Liver (tissue), 9 donors: ENCODE measurements around the gene C1orf210. TPM values are rescaled to one million over a fixed set of nuclear protein-coding genes. Genes with fewer than 3 reads are reported as not detected.

Experiments
- DNase-seq: peaks from one replicate; pipeline ENCODE4 v3.0.0-alpha.2; 2017; ENCODE audit warnings: low spot score
- H3K27ac ChIP-seq, 2 donors: one replicate each; pipeline ENCODE4 v1.7.0; 2013; ENCODE audit warnings: inconsistent platforms in 2 of 2, low read length in 2 of 2, control low read depth in 1 of 2, low read depth in 1 of 2, mild to moderate bottlenecking in 1 of 2
- H3K27me3 ChIP-seq, 4 donors: one replicate each; pipeline versions ENCODE4 v1.6.1 to v1.7.0; 2013; ENCODE audit warnings: low read length in 3 of 4, inconsistent platforms in 1 of 4, mild to moderate bottlenecking in 1 of 4, moderate library complexity in 1 of 4; ENCODE audit not compliant: control insufficient read depth in 4 of 4, insufficient read depth in 4 of 4
- H3K36me3 ChIP-seq, 4 donors: one replicate each; pipeline versions ENCODE4 v1.6.1 to v1.7.0; 2013; ENCODE audit warnings: low read length in 3 of 4, mild to moderate bottlenecking in 3 of 4, low read depth in 1 of 4, moderate library complexity in 1 of 4; ENCODE audit not compliant: control insufficient read depth in 4 of 4, insufficient read depth in 3 of 4
- H3K4me1 ChIP-seq, 4 donors: one replicate each; pipeline versions ENCODE4 v1.6.1 to v1.7.0; 2013; ENCODE audit warnings: low read length in 3 of 4, mild to moderate bottlenecking in 3 of 4, moderate library complexity in 1 of 4; ENCODE audit not compliant: control insufficient read depth in 4 of 4, insufficient read depth in 4 of 4
- H3K4me3 ChIP-seq, 3 donors: one replicate each; pipeline versions ENCODE4 v1.6.1 to v1.7.0; 2013; ENCODE audit warnings: low read length in 3 of 3, control low read depth in 1 of 3, low read depth in 1 of 3, mild to moderate bottlenecking in 1 of 3
- H3K9ac ChIP-seq, 2 donors: one replicate each; pipeline ENCODE4 v1.7.0; 2013; ENCODE audit warnings: low read length in 2 of 2, mild to moderate bottlenecking in 2 of 2, moderate library complexity in 2 of 2, control low read depth in 1 of 2, low read depth in 1 of 2
- H3K9me3 ChIP-seq, 4 donors: one replicate each; pipeline versions ENCODE4 v1.6.1 to v1.7.0; 2013; ENCODE audit warnings: low read length in 3 of 4; ENCODE audit not compliant: control insufficient read depth in 4 of 4
- ATF3 ChIP-seq: IDR thresholded peaks from 2 replicates; pipeline ENCODE4 v1.6.1; 2016; ENCODE audit warnings: antibody characterized with exemption
- EGR1 ChIP-seq, 2 donors: IDR thresholded peaks; 2 replicates each; pipeline ENCODE4 v1.6.1; 2016 to 2018; ENCODE audit warnings: antibody characterized with exemption in 2 of 2, low read depth in 2 of 2
- FOXA1 ChIP-seq: IDR thresholded peaks from 2 replicates; pipeline ENCODE4 v1.6.1; 2016; ENCODE audit warnings: antibody characterized with exemption
- FOXA2 ChIP-seq: IDR thresholded peaks from 2 replicates; pipeline ENCODE4 v1.6.1; 2016; ENCODE audit warnings: antibody characterized with exemption
- HNF4A ChIP-seq, 2 donors: conservative IDR thresholded peaks; 2 replicates each; pipeline ENCODE4 v1.6.1; 2016; ENCODE audit warnings: antibody characterized with exemption in 2 of 2, mild to moderate bottlenecking in 2 of 2
- JUND ChIP-seq, 2 donors: IDR thresholded peaks; 2 replicates each; pipeline ENCODE4 v1.6.1; 2016; ENCODE audit warnings: antibody characterized with exemption in 2 of 2
- NR2F2 ChIP-seq: IDR thresholded peaks from 2 replicates; pipeline ENCODE4 v1.6.1; 2016; ENCODE audit warnings: antibody characterized with exemption
- RAD21 ChIP-seq, 2 donors: IDR thresholded peaks; 2 replicates each; pipeline ENCODE4 v1.6.1; 2016; ENCODE audit warnings: antibody characterized with exemption in 2 of 2, mild to moderate bottlenecking in 2 of 2
- REST ChIP-seq: IDR thresholded peaks from 2 replicates; pipeline ENCODE4 v1.6.1; 2016; ENCODE audit warnings: antibody characterized with exemption, mild to moderate bottlenecking
- RXRA ChIP-seq, 2 donors: IDR thresholded peaks; 2 replicates each; pipeline ENCODE4 v1.6.1; 2017 to 2018; ENCODE audit warnings: antibody characterized with exemption in 2 of 2, mild to moderate bottlenecking in 1 of 2
- SP1 ChIP-seq: IDR thresholded peaks from 2 replicates; pipeline ENCODE4 v1.6.1; 2018; ENCODE audit warnings: antibody characterized with exemption, mild to moderate bottlenecking
- TAF1 ChIP-seq: conservative IDR thresholded peaks from 2 replicates; pipeline ENCODE4 v1.6.1; 2016; ENCODE audit warnings: antibody characterized with exemption, mild to moderate bottlenecking
- YY1 ChIP-seq: IDR thresholded peaks from 2 replicates; pipeline ENCODE4 v1.6.1; 2016; ENCODE audit warnings: antibody characterized with exemption, mild to moderate bottlenecking
- polyA plus RNA-seq, 2 donors: library from polyadenylated mRNA; stranded (reverse) in 1 of 2; unstranded in 1 of 2; fragments of 200-250 nt in 1 of 2; fragments of >200 nt in 1 of 2; fragmentation: Nextera tagmentation in 1 of 2; extraction: Ambion mirVana in 1 of 2; gene quantifications; one replicate each; pipeline versions ENCODE4 v1.2.1 to v1.2.3, GENCODE V29; 2013 to 2015
- total RNA-seq, 2 donors: library from RNA; depleted of rRNA; stranded (reverse); fragments of >200 nt; gene quantifications; one replicate each; pipeline ENCODE4 v1.2.3, GENCODE V29; 2014
- TF ChIP-seq, protein P1 (sequence below): fragments of 150-350 bp; IDR thresholded peaks from 2 replicates; pipeline ENCODE4 v1.5.1; 2017; ENCODE audit warnings: improper control_type of control experiment, low read depth, low read length; ENCODE audit not compliant: missing input control
- TF ChIP-seq, protein P2 (sequence below): IDR thresholded peaks from 2 replicates; pipeline ENCODE4 v1.6.1; 2016; ENCODE audit warnings: antibody characterized with exemption
- TF ChIP-seq, protein P3 (sequence below): IDR thresholded peaks from 2 replicates; pipeline ENCODE4 v1.6.1; 2016; ENCODE audit warnings: antibody characterized with exemption
- donor health status: healthy.
- donor health status: healthy.
- donor health status: healthy.
- donor health status: healthy.
- donor health status: healthy.

C1orf210 gene
- total and polyA plus RNA-seq, 4 donors: 0.75 to 5.0 (median 1.2) TPM

- TF ChIP-seq, protein P1, sequence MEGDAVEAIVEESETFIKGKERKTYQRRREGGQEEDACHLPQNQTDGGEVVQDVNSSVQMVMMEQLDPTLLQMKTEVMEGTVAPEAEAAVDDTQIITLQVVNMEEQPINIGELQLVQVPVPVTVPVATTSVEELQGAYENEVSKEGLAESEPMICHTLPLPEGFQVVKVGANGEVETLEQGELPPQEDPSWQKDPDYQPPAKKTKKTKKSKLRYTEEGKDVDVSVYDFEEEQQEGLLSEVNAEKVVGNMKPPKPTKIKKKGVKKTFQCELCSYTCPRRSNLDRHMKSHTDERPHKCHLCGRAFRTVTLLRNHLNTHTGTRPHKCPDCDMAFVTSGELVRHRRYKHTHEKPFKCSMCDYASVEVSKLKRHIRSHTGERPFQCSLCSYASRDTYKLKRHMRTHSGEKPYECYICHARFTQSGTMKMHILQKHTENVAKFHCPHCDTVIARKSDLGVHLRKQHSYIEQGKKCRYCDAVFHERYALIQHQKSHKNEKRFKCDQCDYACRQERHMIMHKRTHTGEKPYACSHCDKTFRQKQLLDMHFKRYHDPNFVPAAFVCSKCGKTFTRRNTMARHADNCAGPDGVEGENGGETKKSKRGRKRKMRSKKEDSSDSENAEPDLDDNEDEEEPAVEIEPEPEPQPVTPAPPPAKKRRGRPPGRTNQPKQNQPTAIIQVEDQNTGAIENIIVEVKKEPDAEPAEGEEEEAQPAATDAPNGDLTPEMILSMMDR: no peak
- no peak for TF ChIP-seq ATF3
- TF ChIP-seq, protein P2, sequence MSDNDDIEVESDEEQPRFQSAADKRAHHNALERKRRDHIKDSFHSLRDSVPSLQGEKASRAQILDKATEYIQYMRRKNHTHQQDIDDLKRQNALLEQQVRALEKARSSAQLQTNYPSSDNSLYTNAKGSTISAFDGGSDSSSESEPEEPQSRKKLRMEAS: no peak
Observed at GRCh38 chr1:43327549-43328292, 42.3 kb upstream of the C1orf210 start (continued).

DNA sequence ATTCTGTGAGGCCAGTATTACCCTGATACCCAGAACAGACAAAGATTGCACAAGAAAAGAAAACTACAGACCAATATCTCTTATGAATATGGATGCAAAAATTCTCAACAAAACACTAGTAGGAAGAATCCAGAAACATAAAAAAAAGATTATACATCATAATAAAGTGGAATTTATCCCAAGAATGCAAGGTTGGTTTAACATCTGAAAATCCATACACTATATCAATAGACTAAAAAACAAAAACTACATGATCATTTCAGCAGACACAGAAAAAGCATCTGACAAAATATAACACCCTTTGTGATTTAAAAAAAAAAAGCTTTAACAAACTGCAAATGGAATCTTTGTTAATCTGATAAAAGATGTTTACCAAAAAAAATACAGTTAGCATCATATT lies 40.0 kb upstream of the C1orf210 start:
- TF ChIP-seq, protein P1: no peak
- TF ChIP-seq FOXA1: no peak
- no peak for TF ChIP-seq ATF3
- TF ChIP-seq HNF4A (conservative IDR thresholded peaks at IDR 0.05): no peak
- no peak for TF ChIP-seq EGR1 (IDR thresholded peaks at IDR 0.05; ENCODE audit: low read depth in 2 of 2)
- TF ChIP-seq, protein P3, sequence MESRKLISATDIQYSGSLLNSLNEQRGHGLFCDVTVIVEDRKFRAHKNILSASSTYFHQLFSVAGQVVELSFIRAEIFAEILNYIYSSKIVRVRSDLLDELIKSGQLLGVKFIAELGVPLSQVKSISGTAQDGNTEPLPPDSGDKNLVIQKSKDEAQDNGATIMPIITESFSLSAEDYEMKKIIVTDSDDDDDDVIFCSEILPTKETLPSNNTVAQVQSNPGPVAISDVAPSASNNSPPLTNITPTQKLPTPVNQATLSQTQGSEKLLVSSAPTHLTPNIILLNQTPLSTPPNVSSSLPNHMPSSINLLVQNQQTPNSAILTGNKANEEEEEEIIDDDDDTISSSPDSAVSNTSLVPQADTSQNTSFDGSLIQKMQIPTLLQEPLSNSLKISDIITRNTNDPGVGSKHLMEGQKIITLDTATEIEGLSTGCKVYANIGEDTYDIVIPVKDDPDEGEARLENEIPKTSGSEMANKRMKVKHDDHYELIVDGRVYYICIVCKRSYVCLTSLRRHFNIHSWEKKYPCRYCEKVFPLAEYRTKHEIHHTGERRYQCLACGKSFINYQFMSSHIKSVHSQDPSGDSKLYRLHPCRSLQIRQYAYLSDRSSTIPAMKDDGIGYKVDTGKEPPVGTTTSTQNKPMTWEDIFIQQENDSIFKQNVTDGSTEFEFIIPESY: no peak
- no peak for TF ChIP-seq RAD21 (IDR thresholded peaks at IDR 0.05)
- TF ChIP-seq TAF1: no peak
- TF ChIP-seq SP1: no peak
- no peak for TF ChIP-seq NR2F2
- TF ChIP-seq FOXA2: no peak
- no peak for TF ChIP-seq JUND (IDR thresholded peaks at IDR 0.05)
- no peak for TF ChIP-seq RXRA (IDR thresholded peaks at IDR 0.05)
- TF ChIP-seq YY1: no peak
- no peak for TF ChIP-seq REST
- Histone ChIP-seq H3K36me3 (peaks cover 0 to 2% (median 0%) of the 10 kb centered on the region in 4 donors), H3K4me3 (no peak overlapping the region), H3K9ac (no peak overlapping the region), H3K9me3 (no peaks in the 10 kb centered on the region), H3K27ac (no peak overlapping the region), H3K27me3 (no peaks in the 10 kb centered on the region), H3K4me1 (no peaks in the 10 kb centered on the region)
- no peak for DNase-seq
